GM23338 (cell line): ENCODE measurements around the gene PDZD8. TPM values are rescaled to one million over a fixed set of nuclear protein-coding genes. Genes with fewer than 3 reads are reported as not detected.

Experiments
- ATAC-seq: fragments of 200-7000 bp; cut with Tn5 transposase; 3 replicates; pipeline ENCODE4 v1.9.1; 2020
- DNase-seq: peaks from one replicate; pipeline ENCODE4 v3.0.0-alpha.2; 2015; ENCODE audit warnings: low spot score
- H2AFZ ChIP-seq: fragments of 200-600 bp; sonication (generic); 2 replicates; pipeline ENCODE4 v1.8.0; 2016; ENCODE audit warnings: antibody characterized with exemption, mild to moderate bottlenecking, moderate library complexity
- H3F3A ChIP-seq: fragments of 200-600 bp; sonication (generic); replicated peaks from 2 replicates; pipeline ENCODE4 v1.8.0; 2017; ENCODE audit warnings: antibody characterized with exemption, mixed run types, low read depth
- H3K27ac ChIP-seq: fragments of 200-600 bp; sonication (generic); 2 replicates; pipeline ENCODE4 v1.6.1; 2016; ENCODE audit warnings: low read depth
- H3K27me3 ChIP-seq: fragments of 200-600 bp; sonication (generic); 2 replicates; pipeline ENCODE4 v1.8.0; 2016; ENCODE audit warnings: mild to moderate bottlenecking, mixed run types, moderate library complexity; ENCODE audit not compliant: insufficient read depth
- H3K36me3 ChIP-seq: fragments of 200-600 bp; sonication (generic); 2 replicates; pipeline ENCODE4 v1.8.0; 2016; ENCODE audit warnings: mild to moderate bottlenecking; ENCODE audit not compliant: insufficient read depth
- H3K4me1 ChIP-seq: fragments of 200-600 bp; sonication (generic); 2 replicates; pipeline ENCODE4 v1.8.0; 2016; ENCODE audit warnings: mild to moderate bottlenecking, moderate library complexity; ENCODE audit not compliant: insufficient read depth
- H3K4me2 ChIP-seq: fragments of 200-600 bp; sonication (generic); 2 replicates; pipeline ENCODE4 v1.7.1; 2017; ENCODE audit warnings: mixed run types
- H3K4me3 ChIP-seq: fragments of 200-600 bp; sonication (generic); 2 replicates; pipeline ENCODE4 v1.6.1; 2016; ENCODE audit warnings: mixed run types
- H3K79me2 ChIP-seq: fragments of 200-600 bp; sonication (generic); replicated peaks from 2 replicates; pipeline ENCODE4 v1.8.0; 2017; ENCODE audit warnings: mild to moderate bottlenecking; ENCODE audit not compliant: insufficient read depth
- H3K9me2 ChIP-seq: fragments of 200-600 bp; sonication (generic); 2 replicates; pipeline ENCODE4 v1.8.0; 2017; ENCODE audit not compliant: insufficient read depth
- H4K20me1 ChIP-seq: fragments of 200-600 bp; sonication (generic); replicated peaks from 2 replicates; pipeline ENCODE4 v1.8.0; 2017; ENCODE audit warnings: mild to moderate bottlenecking; ENCODE audit not compliant: insufficient read depth
- H3K27ac Mint-ChIP-seq: 2 replicates; pipeline ENCODE4 v1.8.0; 2020; ENCODE audit warnings: inconsistent platforms, mild to moderate bottlenecking, moderate library complexity, mixed read lengths
- H3K27me3 Mint-ChIP-seq: 3 replicates; pipeline ENCODE4 v1.8.0; 2022; ENCODE audit warnings: low read depth, mild to moderate bottlenecking, moderate library complexity, mixed read lengths, inconsistent platforms; ENCODE audit not compliant: insufficient read depth, poor library complexity
- H3K36me3 Mint-ChIP-seq: 3 replicates; pipeline ENCODE4 v1.8.0; 2021; ENCODE audit warnings: low read depth, mild to moderate bottlenecking, inconsistent platforms, moderate library complexity, mixed read lengths
- H3K4me1 Mint-ChIP-seq: 3 replicates; pipeline ENCODE4 v1.8.0; 2020; ENCODE audit warnings: mild to moderate bottlenecking, inconsistent platforms, mixed read lengths
- H3K4me3 Mint-ChIP-seq: 3 replicates; pipeline ENCODE4 v1.8.0; 2021; ENCODE audit warnings: moderate library complexity, mild to moderate bottlenecking, inconsistent platforms, mixed read lengths
- H3K9me3 Mint-ChIP-seq: 3 replicates; pipeline ENCODE4 v1.8.0; 2020; ENCODE audit warnings: moderate library complexity, mild to moderate bottlenecking, inconsistent platforms, mixed read lengths
- CREB1 ChIP-seq: fragments of 250-450 bp; sonication (Bioruptor Pico); IDR thresholded peaks from 2 replicates; pipeline ENCODE4 v1.5.0; 2020; ENCODE audit warnings: low read depth, mild to moderate bottlenecking, moderate library complexity
- ETS1 ChIP-seq: IDR thresholded peaks from 2 replicates; pipeline ENCODE4 v1.6.1; 2016; ENCODE audit warnings: antibody characterized with exemption
- EZH2 ChIP-seq: fragments of 200-600 bp; sonication (generic); IDR thresholded peaks from one replicate; pipeline ENCODE4 v1.8.0; 2017; ENCODE audit warnings: antibody characterized with exemption, mild to moderate bottlenecking, low read depth; ENCODE audit not compliant: unreplicated experiment
- EZH2phosphoT487 ChIP-seq: fragments of 200-600 bp; sonication (generic); IDR thresholded peaks from one replicate; pipeline ENCODE4 v1.8.1; 2018; ENCODE audit warnings: antibody characterized with exemption; ENCODE audit not compliant: unreplicated experiment
- JUNB ChIP-seq: IDR thresholded peaks from one replicate; pipeline ENCODE4 v1.6.1; 2016; ENCODE audit warnings: antibody characterized with exemption; ENCODE audit not compliant: unreplicated experiment
- NANOG ChIP-seq: IDR thresholded peaks from 2 replicates; pipeline ENCODE4 v1.6.1; 2016; ENCODE audit warnings: antibody characterized with exemption, borderline replicate concordance
- POLR2AphosphoS5 ChIP-seq: IDR thresholded peaks from 2 replicates; pipeline ENCODE4 v1.6.1; 2016; ENCODE audit warnings: antibody characterized with exemption, low read depth
- REST ChIP-seq: IDR thresholded peaks from one replicate; pipeline ENCODE4 v1.6.1; 2018; ENCODE audit warnings: antibody characterized with exemption; ENCODE audit not compliant: unreplicated experiment
- STAT1 ChIP-seq: IDR thresholded peaks from one replicate; pipeline ENCODE4 v1.6.1; 2016; ENCODE audit warnings: antibody characterized with exemption; ENCODE audit not compliant: unreplicated experiment
- ZNF114 ChIP-seq: fragments of 250-450 bp; sonication (Bioruptor Pico); IDR thresholded peaks from 2 replicates; pipeline ENCODE4 v1.5.0; 2020; ENCODE audit warnings: mild to moderate bottlenecking, moderate library complexity
- ZNF331 ChIP-seq: fragments of 250-450 bp; sonication (Bioruptor Pico); IDR thresholded peaks from 2 replicates; pipeline ENCODE4 v1.5.0; 2020; ENCODE audit warnings: low read depth, mild to moderate bottlenecking, moderate library complexity
- polyA plus RNA-seq: library from polyadenylated mRNA; unstranded; fragments of >200 nt; fragmentation: Nextera tagmentation; extraction: Ambion mirVana; gene quantifications from 2 replicates; pipeline ENCODE4 v1.2.1, GENCODE V29; 2016
- total RNA-seq: library from RNA; depleted of rRNA; stranded (reverse); fragments of >200 nt; shearing (Covaris generic); gene quantifications from 2 replicates; pipeline ENCODE4 v1.2.3, GENCODE V29; 2014
- TF ChIP-seq, protein P1 (sequence below): fragments of 250-450 bp; sonication (Bioruptor Pico); IDR thresholded peaks from 2 replicates; pipeline ENCODE4 v1.5.0; 2020; ENCODE audit warnings: mild to moderate bottlenecking, moderate library complexity
- TF ChIP-seq, protein P2 (sequence below), 2 experiments: fragments of 200-600 bp in 1 of 2; sonication (generic) in 1 of 2; conservative IDR thresholded peaks; 2 replicates each; pipeline versions ENCODE4 v1.5.1 to v1.6.1; 2016 to 2017; ENCODE audit warnings: antibody characterized with exemption in 2 of 2, low read depth in 2 of 2, mild to moderate bottlenecking in 2 of 2, moderate library complexity in 1 of 2

PDZD8 gene
- total and polyA plus RNA-seq, 2 experiments from 2014 or later: 11.4 to 28.6 TPM

DNA sequence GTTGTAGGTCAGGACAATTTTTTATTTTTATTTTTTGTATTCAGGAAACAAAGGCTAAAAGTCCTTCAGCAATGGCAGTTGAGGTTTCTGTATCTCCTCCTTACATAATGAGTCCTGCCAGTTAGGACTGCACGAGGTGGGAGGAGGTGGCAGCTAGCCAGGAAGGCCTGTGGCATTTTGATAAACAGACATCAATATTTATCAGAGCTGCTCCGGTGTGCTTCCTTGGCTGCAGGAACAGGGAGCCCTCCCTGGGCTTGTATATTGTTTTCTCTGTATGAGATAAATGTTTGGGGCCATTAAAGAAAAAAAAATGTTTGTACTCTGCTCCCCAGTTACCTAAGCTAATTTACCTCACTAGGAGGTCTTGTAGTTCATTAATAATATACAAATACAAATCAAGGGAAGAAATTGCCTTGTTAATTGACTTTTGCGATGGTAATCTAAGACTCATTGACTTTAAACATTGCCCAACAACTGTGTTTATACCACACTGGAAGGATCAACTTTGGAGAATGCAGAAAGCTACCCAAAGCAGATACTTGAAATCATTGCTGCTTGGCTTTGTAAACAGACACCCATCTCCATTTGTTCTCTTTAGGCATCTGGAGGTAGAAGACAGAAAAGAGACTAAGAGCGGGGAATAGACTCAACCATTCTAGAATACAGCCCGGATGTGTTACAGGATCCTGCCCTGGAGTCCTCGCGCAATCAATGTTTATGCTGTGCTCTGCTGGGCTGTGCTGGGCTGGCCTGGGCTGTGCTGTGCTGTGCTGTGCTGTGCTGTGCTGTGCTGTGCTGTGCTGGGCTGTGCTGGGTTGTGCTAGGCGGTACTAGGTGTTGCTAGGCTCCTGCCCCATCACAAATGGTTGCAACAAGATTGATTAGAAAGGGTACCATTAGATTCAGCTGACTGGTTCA lies 36.5 kb upstream of the PDZD8 start:
- peaks cover under 1% of the 10 kb centered on the region for H3K27me3 Mint-ChIP-seq
- peaks cover 7% of the 10 kb centered on the region for H3K4me1 Mint-ChIP-seq
- H3K27me3 ChIP-seq: no peaks in the 10 kb centered on the region
- TF ChIP-seq POLR2AphosphoS5: no peak
- TF ChIP-seq ETS1: no peak
- TF ChIP-seq ZNF114: no peak
- no peak for TF ChIP-seq ZNF331 (CRISPR knock-in tag)
- no peak for TF ChIP-seq JUNB
- no peak for TF ChIP-seq STAT1
- TF ChIP-seq REST: no peak
- no peak for TF ChIP-seq EZH2
- TF ChIP-seq NANOG: no peak
- no peak for TF ChIP-seq CREB1 (CRISPR knock-in tag)
- TF ChIP-seq, protein P1, sequence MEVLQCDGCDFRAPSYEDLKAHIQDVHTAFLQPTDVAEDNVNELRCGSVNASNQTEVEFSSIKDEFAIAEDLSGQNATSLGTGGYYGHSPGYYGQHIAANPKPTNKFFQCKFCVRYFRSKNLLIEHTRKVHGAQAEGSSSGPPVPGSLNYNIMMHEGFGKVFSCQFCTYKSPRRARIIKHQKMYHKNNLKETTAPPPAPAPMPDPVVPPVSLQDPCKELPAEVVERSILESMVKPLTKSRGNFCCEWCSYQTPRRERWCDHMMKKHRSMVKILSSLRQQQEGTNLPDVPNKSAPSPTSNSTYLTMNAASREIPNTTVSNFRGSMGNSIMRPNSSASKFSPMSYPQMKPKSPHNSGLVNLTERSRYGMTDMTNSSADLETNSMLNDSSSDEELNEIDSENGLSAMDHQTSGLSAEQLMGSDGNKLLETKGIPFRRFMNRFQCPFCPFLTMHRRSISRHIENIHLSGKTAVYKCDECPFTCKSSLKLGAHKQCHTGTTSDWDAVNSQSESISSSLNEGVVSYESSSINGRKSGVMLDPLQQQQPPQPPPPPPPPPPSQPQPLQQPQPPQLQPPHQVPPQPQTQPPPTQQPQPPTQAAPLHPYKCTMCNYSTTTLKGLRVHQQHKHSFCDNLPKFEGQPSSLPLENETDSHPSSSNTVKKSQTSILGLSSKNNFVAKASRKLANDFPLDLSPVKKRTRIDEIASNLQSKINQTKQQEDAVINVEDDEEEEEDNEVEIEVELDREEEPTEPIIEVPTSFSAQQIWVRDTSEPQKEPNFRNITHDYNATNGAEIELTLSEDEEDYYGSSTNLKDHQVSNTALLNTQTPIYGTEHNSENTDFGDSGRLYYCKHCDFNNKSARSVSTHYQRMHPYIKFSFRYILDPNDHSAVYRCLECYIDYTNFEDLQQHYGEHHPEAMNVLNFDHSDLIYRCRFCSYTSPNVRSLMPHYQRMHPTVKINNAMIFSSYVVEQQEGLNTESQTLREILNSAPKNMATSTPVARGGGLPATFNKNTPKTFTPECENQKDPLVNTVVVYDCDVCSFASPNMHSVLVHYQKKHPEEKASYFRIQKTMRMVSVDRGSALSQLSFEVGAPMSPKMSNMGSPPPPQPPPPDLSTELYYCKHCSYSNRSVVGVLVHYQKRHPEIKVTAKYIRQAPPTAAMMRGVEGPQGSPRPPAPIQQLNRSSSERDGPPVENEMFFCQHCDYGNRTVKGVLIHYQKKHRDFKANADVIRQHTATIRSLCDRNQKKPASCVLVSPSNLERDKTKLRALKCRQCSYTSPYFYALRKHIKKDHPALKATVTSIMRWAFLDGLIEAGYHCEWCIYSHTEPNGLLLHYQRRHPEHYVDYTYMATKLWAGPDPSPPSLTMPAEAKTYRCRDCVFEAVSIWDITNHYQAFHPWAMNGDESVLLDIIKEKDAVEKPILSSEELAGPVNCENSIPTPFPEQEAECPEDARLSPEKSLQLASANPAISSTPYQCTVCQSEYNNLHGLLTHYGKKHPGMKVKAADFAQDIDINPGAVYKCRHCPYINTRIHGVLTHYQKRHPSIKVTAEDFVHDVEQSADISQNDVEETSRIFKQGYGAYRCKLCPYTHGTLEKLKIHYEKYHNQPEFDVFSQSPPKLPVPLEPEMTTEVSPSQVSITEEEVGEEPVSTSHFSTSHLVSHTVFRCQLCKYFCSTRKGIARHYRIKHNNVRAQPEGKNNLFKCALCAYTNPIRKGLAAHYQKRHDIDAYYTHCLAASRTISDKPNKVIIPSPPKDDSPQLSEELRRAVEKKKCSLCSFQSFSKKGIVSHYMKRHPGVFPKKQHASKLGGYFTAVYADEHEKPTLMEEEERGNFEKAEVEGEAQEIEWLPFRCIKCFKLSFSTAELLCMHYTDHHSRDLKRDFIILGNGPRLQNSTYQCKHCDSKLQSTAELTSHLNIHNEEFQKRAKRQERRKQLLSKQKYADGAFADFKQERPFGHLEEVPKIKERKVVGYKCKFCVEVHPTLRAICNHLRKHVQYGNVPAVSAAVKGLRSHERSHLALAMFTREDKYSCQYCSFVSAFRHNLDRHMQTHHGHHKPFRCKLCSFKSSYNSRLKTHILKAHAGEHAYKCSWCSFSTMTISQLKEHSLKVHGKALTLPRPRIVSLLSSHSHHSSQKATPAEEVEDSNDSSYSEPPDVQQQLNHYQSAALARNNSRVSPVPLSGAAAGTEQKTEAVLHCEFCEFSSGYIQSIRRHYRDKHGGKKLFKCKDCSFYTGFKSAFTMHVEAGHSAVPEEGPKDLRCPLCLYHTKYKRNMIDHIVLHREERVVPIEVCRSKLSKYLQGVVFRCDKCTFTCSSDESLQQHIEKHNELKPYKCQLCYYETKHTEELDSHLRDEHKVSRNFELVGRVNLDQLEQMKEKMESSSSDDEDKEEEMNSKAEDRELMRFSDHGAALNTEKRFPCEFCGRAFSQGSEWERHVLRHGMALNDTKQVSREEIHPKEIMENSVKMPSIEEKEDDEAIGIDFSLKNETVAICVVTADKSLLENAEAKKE (CRISPR knock-in tag): no peak
- TF ChIP-seq, protein P2, sequence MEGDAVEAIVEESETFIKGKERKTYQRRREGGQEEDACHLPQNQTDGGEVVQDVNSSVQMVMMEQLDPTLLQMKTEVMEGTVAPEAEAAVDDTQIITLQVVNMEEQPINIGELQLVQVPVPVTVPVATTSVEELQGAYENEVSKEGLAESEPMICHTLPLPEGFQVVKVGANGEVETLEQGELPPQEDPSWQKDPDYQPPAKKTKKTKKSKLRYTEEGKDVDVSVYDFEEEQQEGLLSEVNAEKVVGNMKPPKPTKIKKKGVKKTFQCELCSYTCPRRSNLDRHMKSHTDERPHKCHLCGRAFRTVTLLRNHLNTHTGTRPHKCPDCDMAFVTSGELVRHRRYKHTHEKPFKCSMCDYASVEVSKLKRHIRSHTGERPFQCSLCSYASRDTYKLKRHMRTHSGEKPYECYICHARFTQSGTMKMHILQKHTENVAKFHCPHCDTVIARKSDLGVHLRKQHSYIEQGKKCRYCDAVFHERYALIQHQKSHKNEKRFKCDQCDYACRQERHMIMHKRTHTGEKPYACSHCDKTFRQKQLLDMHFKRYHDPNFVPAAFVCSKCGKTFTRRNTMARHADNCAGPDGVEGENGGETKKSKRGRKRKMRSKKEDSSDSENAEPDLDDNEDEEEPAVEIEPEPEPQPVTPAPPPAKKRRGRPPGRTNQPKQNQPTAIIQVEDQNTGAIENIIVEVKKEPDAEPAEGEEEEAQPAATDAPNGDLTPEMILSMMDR (conservative IDR thresholded peaks at IDR 0.05; ENCODE audit: low read depth in 2 of 2): no peak
- no peak for TF ChIP-seq EZH2phosphoT487
- H3K27ac ChIP-seq: no peak overlapping the region
- H3K4me2 ChIP-seq: no peak overlapping the region
- H3K9me2 ChIP-seq: no peaks in the 10 kb centered on the region
- no peaks in the 10 kb centered on the region for H4K20me1 ChIP-seq
- H2AFZ ChIP-seq: no peak overlapping the region; the same call in 1 of the 2 replicates
- DNase-seq: no peak
- no peak for ATAC-seq
- H3K36me3 Mint-ChIP-seq: no peaks in the 10 kb centered on the region
- H3F3A ChIP-seq: no peaks in the 10 kb centered on the region
- no peaks in the 10 kb centered on the region for H3K79me2 ChIP-seq
- no peaks in the 10 kb centered on the region for H3K36me3 ChIP-seq
- H3K9me3 Mint-ChIP-seq: no peaks in the 10 kb centered on the region
- H3K4me3 Mint-ChIP-seq: no peak overlapping the region
- no peaks in the 10 kb centered on the region for H3K4me1 ChIP-seq
- H3K4me3 ChIP-seq: no peak overlapping the region
- no peak overlapping the region for H3K27ac Mint-ChIP-seq
